Osteoblast (primary cell): ENCODE measurements around the gene SLC18A3. TPM values are rescaled to one million over a fixed set of nuclear protein-coding genes. Genes with fewer than 3 reads are reported as not detected.

Source experiments
- DNase-seq: peaks from one replicate; pipeline ENCODE4 v3.0.0; 2011; ENCODE audit warnings: low spot score, mixed read lengths; ENCODE audit not compliant: insufficient read length; ENCODE audit errors: missing footprints
- H2AFZ ChIP-seq: 2 replicates; pipeline ENCODE4 v1.6.0; 2011; ENCODE audit warnings: mild to moderate bottlenecking, low read length
- H3K27ac ChIP-seq: 2 replicates; pipeline ENCODE4 v1.5.1; 2011; ENCODE audit warnings: mild to moderate bottlenecking, low read depth, low read length, moderate library complexity
- H3K27me3 ChIP-seq: 2 replicates; pipeline ENCODE4 v1.6.0; 2012; ENCODE audit warnings: mild to moderate bottlenecking, control low read depth, inconsistent platforms, low read length, moderate library complexity; ENCODE audit not compliant: insufficient read depth
- H3K36me3 ChIP-seq: 2 replicates; pipeline ENCODE4 v1.5.1; 2011; ENCODE audit warnings: mild to moderate bottlenecking, low read length, control low read depth, moderate library complexity; ENCODE audit not compliant: insufficient read depth
- H3K4me1 ChIP-seq: 2 replicates; pipeline ENCODE4 v1.5.1; 2011; ENCODE audit warnings: mild to moderate bottlenecking, low read length, control low read depth, moderate library complexity; ENCODE audit not compliant: insufficient read depth
- H3K4me2 ChIP-seq: 2 replicates; pipeline ENCODE4 v1.6.0; 2011; ENCODE audit warnings: mild to moderate bottlenecking, low read length; ENCODE audit not compliant: insufficient read depth
- H3K4me3 ChIP-seq: fragments of 200-600 bp; sonication (generic); 3 replicates; pipeline ENCODE4 v1.5.1; 2012; ENCODE audit warnings: mild to moderate bottlenecking, low read length, inconsistent platforms; ENCODE audit not compliant: insufficient read depth
- H3K79me2 ChIP-seq: 2 replicates; pipeline ENCODE4 v1.6.0; 2012; ENCODE audit warnings: mild to moderate bottlenecking, low read length, control low read depth, inconsistent platforms; ENCODE audit not compliant: insufficient read depth
- H3K9me3 ChIP-seq: 2 replicates; pipeline ENCODE4 v1.5.1; 2011; ENCODE audit warnings: low read depth, low read length, control low read depth
- H4K20me1 ChIP-seq: 2 replicates; pipeline ENCODE4 v1.6.0; 2012; ENCODE audit warnings: mild to moderate bottlenecking, low read length, control low read depth; ENCODE audit not compliant: insufficient read depth
- total RNA-seq: library from RNA; depleted of rRNA; stranded (reverse); fragments of >200 nt; gene quantifications from 2 replicates; pipeline ENCODE4 v1.2.3, GENCODE V29; 2012
- TF ChIP-seq, protein P1 (sequence below): IDR thresholded peaks from 2 replicates; pipeline ENCODE4 v1.5.1; 2011; ENCODE audit warnings: mild to moderate bottlenecking, low read depth, low read length, moderate library complexity; ENCODE audit errors: extremely low read depth

The SLC18A3 gene
- total RNA-seq, 1 donor: not detected

DNA sequence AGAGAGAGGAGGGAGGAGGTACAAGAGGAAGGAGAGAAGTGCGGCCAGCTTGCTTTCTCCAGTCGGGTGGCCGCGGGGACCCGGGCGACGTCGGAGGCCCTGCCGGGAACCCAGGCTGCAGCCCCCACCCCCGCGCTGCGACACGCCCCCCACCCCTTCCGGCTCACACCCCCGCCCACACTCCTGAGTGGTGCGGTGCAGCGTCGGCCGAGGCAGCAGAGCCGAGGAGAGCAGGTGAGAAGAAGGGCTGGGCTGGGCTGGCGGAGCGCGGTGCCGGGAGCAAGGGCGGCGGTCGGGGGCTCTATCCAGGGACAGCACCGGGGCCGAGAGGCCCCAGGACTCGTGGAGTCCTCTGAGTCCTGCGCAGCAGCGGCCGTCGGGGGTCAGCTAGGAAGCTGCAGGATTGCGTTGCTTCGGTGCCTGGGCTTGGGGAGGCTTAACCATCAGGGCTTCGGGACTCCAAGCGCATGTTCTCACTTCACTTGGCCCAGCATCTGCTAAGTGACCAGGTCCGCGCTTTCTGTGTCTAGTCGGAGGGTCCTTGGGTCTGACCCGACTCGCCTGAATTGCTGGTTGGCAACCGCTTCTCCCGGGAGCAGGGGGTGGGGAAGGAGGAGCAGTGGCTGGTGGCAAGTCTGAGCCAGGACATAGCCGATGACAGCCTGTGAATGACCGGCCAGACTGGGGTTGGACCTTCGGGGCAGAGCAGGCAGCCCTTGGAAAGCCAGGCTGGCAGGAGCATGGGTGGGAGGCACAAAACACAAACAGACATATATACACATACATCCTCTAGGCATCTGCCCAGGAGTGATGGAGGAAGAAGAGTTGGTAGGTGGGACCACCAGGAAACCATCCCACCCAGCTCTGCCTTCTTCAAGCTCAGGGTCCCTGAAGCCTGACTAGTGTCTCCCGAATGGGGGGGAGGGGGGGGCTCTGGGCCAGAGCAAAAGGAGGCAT lies 4.4 kb downstream of the SLC18A3 start:
- no peak overlapping the region for H3K4me2 ChIP-seq
- no peaks in the 10 kb centered on the region for H3K79me2 ChIP-seq
- no peak overlapping the region for H3K4me3 ChIP-seq
- no peaks in the 10 kb centered on the region for H3K9me3 ChIP-seq
- H3K27ac ChIP-seq: no peak overlapping the region
- TF ChIP-seq, protein P1, sequence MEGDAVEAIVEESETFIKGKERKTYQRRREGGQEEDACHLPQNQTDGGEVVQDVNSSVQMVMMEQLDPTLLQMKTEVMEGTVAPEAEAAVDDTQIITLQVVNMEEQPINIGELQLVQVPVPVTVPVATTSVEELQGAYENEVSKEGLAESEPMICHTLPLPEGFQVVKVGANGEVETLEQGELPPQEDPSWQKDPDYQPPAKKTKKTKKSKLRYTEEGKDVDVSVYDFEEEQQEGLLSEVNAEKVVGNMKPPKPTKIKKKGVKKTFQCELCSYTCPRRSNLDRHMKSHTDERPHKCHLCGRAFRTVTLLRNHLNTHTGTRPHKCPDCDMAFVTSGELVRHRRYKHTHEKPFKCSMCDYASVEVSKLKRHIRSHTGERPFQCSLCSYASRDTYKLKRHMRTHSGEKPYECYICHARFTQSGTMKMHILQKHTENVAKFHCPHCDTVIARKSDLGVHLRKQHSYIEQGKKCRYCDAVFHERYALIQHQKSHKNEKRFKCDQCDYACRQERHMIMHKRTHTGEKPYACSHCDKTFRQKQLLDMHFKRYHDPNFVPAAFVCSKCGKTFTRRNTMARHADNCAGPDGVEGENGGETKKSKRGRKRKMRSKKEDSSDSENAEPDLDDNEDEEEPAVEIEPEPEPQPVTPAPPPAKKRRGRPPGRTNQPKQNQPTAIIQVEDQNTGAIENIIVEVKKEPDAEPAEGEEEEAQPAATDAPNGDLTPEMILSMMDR: no peak
- H3K27me3 ChIP-seq: peaks cover 82% of the 10 kb centered on the region
- H2AFZ ChIP-seq: no peak overlapping the region
- H3K4me1 ChIP-seq: no peaks in the 10 kb centered on the region
- no peaks in the 10 kb centered on the region for H4K20me1 ChIP-seq
- H3K36me3 ChIP-seq: no peaks in the 10 kb centered on the region
- peak; percentile 88 for DNase-seq

DNA sequence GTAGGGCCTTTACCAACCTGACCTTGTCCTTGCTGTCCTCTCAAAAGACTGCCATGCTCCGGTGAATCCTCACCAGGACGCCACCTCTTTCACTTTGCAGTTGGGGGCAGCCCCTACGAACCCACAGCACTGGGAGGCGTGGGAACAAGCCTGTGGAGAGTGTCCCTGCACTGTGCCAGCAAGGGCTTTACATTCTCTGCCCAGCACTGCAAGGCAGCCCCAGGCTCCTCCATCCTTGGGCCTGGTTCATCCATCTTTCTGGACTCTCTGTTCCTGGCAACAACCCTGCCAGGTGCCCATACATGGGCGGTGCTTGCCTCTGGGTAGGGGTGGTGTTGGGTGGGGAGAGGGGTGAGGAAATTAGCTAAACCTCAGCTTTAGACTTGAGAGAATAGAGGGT lies 5.1 kb downstream of the SLC18A3 start:
- Histone ChIP-seq H3K36me3 (no peaks in the 10 kb centered on the region), H3K27me3 (peaks cover 82% of the 10 kb centered on the region), H3K4me2 (no peak overlapping the region), H3K79me2 (no peaks in the 10 kb centered on the region), H2AFZ (no peak overlapping the region), H3K9me3 (no peaks in the 10 kb centered on the region), H4K20me1 (no peaks in the 10 kb centered on the region), H3K27ac (no peak overlapping the region), H3K4me3 (no peak overlapping the region), H3K4me1 (no peaks in the 10 kb centered on the region)
- TF ChIP-seq, protein P1: no peak
- peak; percentile 69 for DNase-seq

DNA sequence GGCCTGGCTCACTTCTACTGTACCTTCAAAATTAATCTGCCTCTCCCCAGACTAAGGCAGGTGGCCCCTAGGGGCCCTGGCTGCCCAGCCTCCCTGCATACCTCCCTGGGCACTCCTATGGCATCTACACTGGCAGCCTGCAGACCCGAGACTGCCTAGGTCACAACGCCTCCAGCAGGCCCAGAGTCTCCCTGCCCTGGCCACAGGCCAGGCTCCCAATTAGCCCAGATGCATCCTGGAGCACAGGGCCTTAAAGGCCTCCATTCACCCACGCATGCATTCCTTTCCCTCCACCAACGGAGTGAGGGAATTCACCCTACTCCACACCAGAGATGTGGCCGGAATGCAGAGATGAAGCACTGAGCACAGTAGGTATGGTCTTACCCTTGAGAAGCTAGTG lies 5.6 kb downstream of the SLC18A3 start:
- H3K27ac ChIP-seq: no peak overlapping the region
- H3K79me2 ChIP-seq: no peaks in the 10 kb centered on the region
- TF ChIP-seq, protein P1: no peak
- H3K36me3 ChIP-seq: no peaks in the 10 kb centered on the region
- H2AFZ ChIP-seq: no peak overlapping the region
- peaks cover 82% of the 10 kb centered on the region for H3K27me3 ChIP-seq
- no peaks in the 10 kb centered on the region for H4K20me1 ChIP-seq
- H3K4me3 ChIP-seq: no peak overlapping the region
- no peaks in the 10 kb centered on the region for H3K9me3 ChIP-seq
- peak; percentile 78 for DNase-seq
- H3K4me1 ChIP-seq: no peaks in the 10 kb centered on the region
- no peak overlapping the region for H3K4me2 ChIP-seq

DNA sequence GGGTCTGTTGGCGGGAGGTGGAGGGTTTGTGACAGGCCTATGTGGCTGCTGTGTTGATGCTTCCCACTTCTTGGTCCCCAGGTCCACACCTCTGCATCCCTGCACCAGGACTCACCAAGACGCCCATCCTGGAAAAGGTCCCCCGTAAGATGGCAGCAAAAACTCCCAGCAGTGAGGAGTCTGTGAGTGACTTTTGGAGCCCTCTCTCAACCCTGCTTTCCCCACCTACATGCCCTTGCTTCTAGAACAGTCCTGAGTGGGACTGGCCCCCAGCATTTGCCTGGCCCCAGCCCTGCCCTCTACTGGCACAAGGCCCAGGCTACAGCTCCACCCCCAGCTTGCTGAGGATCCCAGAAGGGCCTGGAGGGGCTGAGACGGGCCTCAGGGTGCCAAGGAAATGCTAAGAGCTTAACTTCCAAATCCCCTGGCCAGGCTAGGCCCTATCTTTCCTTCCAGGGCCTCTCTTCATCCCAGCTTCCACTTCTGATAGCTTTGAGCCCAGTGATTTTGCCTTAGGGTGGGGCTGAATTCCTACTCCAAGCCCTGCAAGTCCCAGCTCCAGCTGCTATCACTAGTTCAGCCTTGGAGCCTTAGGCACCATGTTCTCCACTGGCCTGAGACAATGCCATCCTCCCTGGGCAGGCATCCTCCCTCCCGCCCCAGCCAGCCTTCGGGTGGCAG lies 6.5 kb downstream of the SLC18A3 start:
- peak; percentile 68 for DNase-seq
- H3K27me3 ChIP-seq: peaks cover 77% of the 10 kb centered on the region
- TF ChIP-seq, protein P1: no peak

More for the DNA sequence above, 6.5 kb downstream of the SLC18A3 start:
- Histone ChIP-seq H4K20me1 (no peaks in the 10 kb centered on the region), H3K79me2 (no peaks in the 10 kb centered on the region), H3K27ac (no peak overlapping the region), H3K4me3 (no peak overlapping the region), H3K9me3 (no peaks in the 10 kb centered on the region), H3K4me1 (no peaks in the 10 kb centered on the region), H3K4me2 (no peak overlapping the region), H2AFZ (no peak overlapping the region), H3K36me3 (no peaks in the 10 kb centered on the region)
